T-helper 2 cell treated with Interferon-gamma antibody and Interleukin-4, amounts not matched to agents 5 μg/mL and 100 μg/mL, for 36 hours (primary cell): ENCODE measurements around the gene RHEB.
A peak's percentile ranks its signal among the peaks of the same experiment; 100 is the strongest.
"Not testable (repeated sequence)": the region's sequence is repeated elsewhere in the genome, so short reads cannot be mapped to it uniquely, and the experiment has no call there.

Source experiments
- DNase-seq: peaks from one replicate; pipeline ENCODE4 v3.0.0; 2021; ENCODE audit warnings: low spot score
- H3K27ac Mint-ChIP-seq: one replicate; pipeline ENCODE4 v1.8.0; 2021; ENCODE audit warnings: mild to moderate bottlenecking, mixed read lengths
- H3K27me3 Mint-ChIP-seq: one replicate; pipeline ENCODE4 v1.8.0; 2021; ENCODE audit warnings: low read depth, mixed read lengths
- H3K36me3 Mint-ChIP-seq: one replicate; pipeline ENCODE4 v1.8.0; 2021; ENCODE audit warnings: low read depth, mixed read lengths
- H3K4me1 Mint-ChIP-seq: one replicate; pipeline ENCODE4 v1.8.0; 2021; ENCODE audit warnings: low read depth, mixed read lengths
- H3K4me3 Mint-ChIP-seq: one replicate; pipeline ENCODE4 v1.8.0; 2022; ENCODE audit warnings: mild to moderate bottlenecking, moderate library complexity, mixed read lengths
- H3K9me3 Mint-ChIP-seq: one replicate; pipeline ENCODE4 v1.8.0; 2021; ENCODE audit warnings: mixed read lengths

Gene RHEB

GRCh38 chr7:151542606-151543130 lies 23.0 kb upstream of the RHEB start:
- H3K36me3 Mint-ChIP-seq: no peaks in the 10 kb centered on the region
- H3K27me3 Mint-ChIP-seq: peaks cover 36% of the 10 kb centered on the region
- H3K27ac Mint-ChIP-seq: no peak overlapping the region
- no peak overlapping the region for H3K4me3 Mint-ChIP-seq
- H3K9me3 Mint-ChIP-seq: no peaks in the 10 kb centered on the region
- peaks cover 3% of the 10 kb centered on the region for H3K4me1 Mint-ChIP-seq
- no peak for DNase-seq

GRCh38 chr7:151541709-151542499 lies 22.2 kb upstream of the RHEB start:
- H3K27me3 Mint-ChIP-seq: peaks cover 35% of the 10 kb centered on the region
- DNase-seq: no peak
- no peaks in the 10 kb centered on the region for H3K9me3 Mint-ChIP-seq
- no peak overlapping the region for H3K4me3 Mint-ChIP-seq
- peaks cover 3% of the 10 kb centered on the region for H3K4me1 Mint-ChIP-seq
- H3K36me3 Mint-ChIP-seq: no peaks in the 10 kb centered on the region
- H3K27ac Mint-ChIP-seq: no peak overlapping the region

- H3K27ac Mint-ChIP-seq: no peak overlapping the region
- peaks cover 31% of the 10 kb centered on the region for H3K27me3 Mint-ChIP-seq
- DNase-seq: no peak
- no peaks in the 10 kb centered on the region for H3K9me3 Mint-ChIP-seq
- H3K36me3 Mint-ChIP-seq: no peaks in the 10 kb centered on the region
- H3K4me3 Mint-ChIP-seq: no peak overlapping the region
- peaks cover 3% of the 10 kb centered on the region for H3K4me1 Mint-ChIP-seq
Observed at GRCh38 chr7:151540146-151540545, 20.5 kb upstream of the RHEB start.

GRCh38 chr7:151539088-151539671 lies 19.5 kb upstream of the RHEB start:
- Mint-ChIP-seq H3K27me3 (peaks cover 26% of the 10 kb centered on the region), H3K27ac (no peak overlapping the region), H3K4me3 (no peak overlapping the region), H3K4me1 (peaks cover 3% of the 10 kb centered on the region), H3K36me3 (no peaks in the 10 kb centered on the region), H3K9me3 (no peaks in the 10 kb centered on the region)
- DNase-seq: no peak

GRCh38 chr7:151537818-151538561 lies 18.3 kb upstream of the RHEB start:
- peaks cover 24% of the 10 kb centered on the region for H3K27me3 Mint-ChIP-seq
- no peak for DNase-seq
- H3K9me3 Mint-ChIP-seq: no peaks in the 10 kb centered on the region
- H3K36me3 Mint-ChIP-seq: no peaks in the 10 kb centered on the region
- no peak overlapping the region for H3K27ac Mint-ChIP-seq
- no peak overlapping the region for H3K4me3 Mint-ChIP-seq
- peaks cover 3% of the 10 kb centered on the region for H3K4me1 Mint-ChIP-seq

- not testable (repeated sequence) for H3K27ac Mint-ChIP-seq, H3K4me3 Mint-ChIP-seq
- peaks cover 21% of the 10 kb centered on the region for H3K27me3 Mint-ChIP-seq
Observed at GRCh38 chr7:151536178-151536577, 16.5 kb upstream of the RHEB start.

GRCh38 chr7:151529842-151530241 lies 10.1 kb upstream of the RHEB start:
- no peak for DNase-seq
- no peaks in the 10 kb centered on the region for H3K36me3 Mint-ChIP-seq
- H3K27me3 Mint-ChIP-seq: peaks cover 13% of the 10 kb centered on the region
- no peaks in the 10 kb centered on the region for H3K4me1 Mint-ChIP-seq
- H3K9me3 Mint-ChIP-seq: peaks cover 14% of the 10 kb centered on the region
- H3K4me3 Mint-ChIP-seq: no peak overlapping the region
- no peak overlapping the region for H3K27ac Mint-ChIP-seq

More at GRCh38 chr7:151536178-151536577, 16.5 kb upstream of the RHEB start:
- H3K36me3 Mint-ChIP-seq, H3K4me1 Mint-ChIP-seq, H3K9me3 Mint-ChIP-seq, DNase-seq: not testable (repeated sequence)

- H3K27me3 Mint-ChIP-seq: peaks cover 11% of the 10 kb centered on the region
- H3K36me3 Mint-ChIP-seq: no peaks in the 10 kb centered on the region
Observed at GRCh38 chr7:151524845-151525244, 5.2 kb upstream of the RHEB start.

GRCh38 chr7:151524331-151524730 lies 4.6 kb upstream of the RHEB start:
- Mint-ChIP-seq H3K27me3 (peaks cover 11% of the 10 kb centered on the region), H3K4me3 (no peak overlapping the region), H3K36me3 (no peaks in the 10 kb centered on the region), H3K9me3 (no peaks in the 10 kb centered on the region), H3K4me1 (peaks cover 2% of the 10 kb centered on the region), H3K27ac (no peak overlapping the region)
- DNase-seq: no peak

More at GRCh38 chr7:151524845-151525244, 5.2 kb upstream of the RHEB start:
- Mint-ChIP-seq H3K4me3 (no peak overlapping the region), H3K4me1 (peaks cover 2% of the 10 kb centered on the region), H3K9me3 (no peaks in the 10 kb centered on the region), H3K27ac (no peak overlapping the region)
- DNase-seq: no peak

GRCh38 chr7:151520419-151521261 lies 945 bp upstream of the RHEB start:
- no peak for DNase-seq
- peaks cover 21% of the 10 kb centered on the region for H3K4me1 Mint-ChIP-seq
- H3K4me3 Mint-ChIP-seq: peak overlapping the region; percentile 87
- peak overlapping the region; percentile 99 for H3K27ac Mint-ChIP-seq
- H3K9me3 Mint-ChIP-seq: no peaks in the 10 kb centered on the region
- peaks cover 4% of the 10 kb centered on the region for H3K27me3 Mint-ChIP-seq
- H3K36me3 Mint-ChIP-seq: peaks cover 11% of the 10 kb centered on the region

- H3K9me3 Mint-ChIP-seq, H3K27me3 Mint-ChIP-seq: not testable (repeated sequence)
- peaks cover 18% of the 10 kb centered on the region for H3K36me3 Mint-ChIP-seq
- H3K4me3 Mint-ChIP-seq: peak overlapping the region; percentile 96
- DNase-seq: peak; percentile 69
- peaks cover 28% of the 10 kb centered on the region for H3K4me1 Mint-ChIP-seq
- H3K27ac Mint-ChIP-seq: peak overlapping the region; percentile 99
Observed at GRCh38 chr7:151518947-151519764, 539 bp downstream of the RHEB start.

- peaks cover 22% of the 10 kb centered on the region for H3K36me3 Mint-ChIP-seq
- H3K27me3 Mint-ChIP-seq: no peaks in the 10 kb centered on the region
- H3K9me3 Mint-ChIP-seq: no peaks in the 10 kb centered on the region
- H3K27ac Mint-ChIP-seq: peak overlapping the region; percentile 91
- H3K4me1 Mint-ChIP-seq: peaks cover 33% of the 10 kb centered on the region
- DNase-seq: peak; percentile 50
- peak overlapping the region; percentile 96 for H3K4me3 Mint-ChIP-seq
Observed at GRCh38 chr7:151518105-151518946, 1.4 kb downstream of the RHEB start.
